AG08396 (cell line): ENCODE results near the gene PLPPR1.
"Not testable (repeated sequence)": the region's sequence is repeated elsewhere in the genome, so short reads cannot be mapped to it uniquely, and the experiment has no call there.

Source experiments
- DNase-seq: peaks from one replicate; pipeline ENCODE4 v3.0.0; 2012; ENCODE audit warnings: low spot score, mixed read lengths

The PLPPR1 gene

DNA sequence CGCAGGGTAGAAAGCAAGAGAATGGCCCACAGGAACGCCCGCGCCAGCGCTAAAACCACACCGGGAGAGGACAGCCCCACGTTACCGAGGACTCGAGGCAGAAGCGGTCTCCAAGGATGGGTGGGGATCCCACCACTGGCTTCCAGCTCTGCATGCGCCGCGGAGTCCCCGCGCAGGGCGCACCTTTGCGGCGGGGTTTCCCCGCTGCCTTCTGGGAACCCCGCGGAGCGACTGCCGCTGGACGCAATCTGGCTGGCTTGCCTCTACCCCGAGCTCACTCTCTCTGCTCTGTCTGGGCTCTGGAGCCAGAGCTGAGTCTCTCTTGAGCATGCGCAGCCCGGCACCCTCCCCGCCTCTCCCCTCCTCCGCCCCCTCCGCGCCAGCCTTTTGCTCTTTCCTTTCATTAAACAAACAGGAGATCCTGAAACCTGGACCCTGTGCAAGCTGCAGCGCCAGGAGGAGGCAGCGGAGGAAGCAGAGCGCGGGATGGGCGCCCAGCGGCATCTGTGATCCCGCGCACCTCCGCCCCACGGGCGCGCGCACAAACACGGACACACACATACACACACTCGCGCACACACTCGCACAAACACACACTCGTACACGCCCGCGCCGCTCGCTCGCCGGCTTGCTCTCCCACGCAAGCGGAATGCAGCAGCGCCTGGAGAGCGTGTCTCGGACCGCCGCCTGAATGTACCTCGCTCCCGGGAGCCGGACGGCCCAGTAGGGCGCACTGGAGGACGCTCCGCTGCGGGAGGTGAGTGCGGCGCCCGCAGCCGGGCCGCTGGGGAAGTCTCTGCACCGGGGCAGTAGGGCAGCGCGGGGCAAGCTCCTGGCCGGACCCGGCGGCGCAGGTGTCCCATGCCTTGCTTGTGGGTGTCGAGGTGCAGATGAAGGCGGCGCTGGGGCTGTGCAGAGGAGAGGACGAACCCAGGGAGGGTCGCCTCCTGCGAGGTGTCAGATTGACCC is at the start of gene PLPPR1:
Gene PLPPR1, plus strand, starts transcription at position 382 of the 969 bp plus-strand sequence.
- DNase-seq, result peak; percentile 56

DNA sequence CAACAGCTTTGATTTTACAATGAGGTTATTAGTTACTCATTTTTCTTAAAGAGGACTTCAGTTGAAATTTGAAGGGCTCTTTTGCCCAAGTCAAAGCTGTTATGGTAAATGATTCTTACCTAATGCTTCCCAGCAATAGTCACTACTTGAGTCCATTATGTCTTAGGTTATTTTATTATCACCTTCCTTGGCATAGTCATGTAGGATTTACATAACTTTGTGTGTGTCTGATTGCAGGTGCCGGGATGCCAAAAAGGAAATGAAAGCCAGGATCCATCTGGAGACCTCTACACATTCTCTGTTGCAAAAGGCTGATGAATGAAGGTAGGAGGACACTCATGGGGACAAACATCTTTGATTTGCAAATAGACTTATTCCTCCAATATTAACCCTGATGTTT is 38.8 kb upstream of the PLPPR1 start:
- DNase-seq, result no peak

DNA sequence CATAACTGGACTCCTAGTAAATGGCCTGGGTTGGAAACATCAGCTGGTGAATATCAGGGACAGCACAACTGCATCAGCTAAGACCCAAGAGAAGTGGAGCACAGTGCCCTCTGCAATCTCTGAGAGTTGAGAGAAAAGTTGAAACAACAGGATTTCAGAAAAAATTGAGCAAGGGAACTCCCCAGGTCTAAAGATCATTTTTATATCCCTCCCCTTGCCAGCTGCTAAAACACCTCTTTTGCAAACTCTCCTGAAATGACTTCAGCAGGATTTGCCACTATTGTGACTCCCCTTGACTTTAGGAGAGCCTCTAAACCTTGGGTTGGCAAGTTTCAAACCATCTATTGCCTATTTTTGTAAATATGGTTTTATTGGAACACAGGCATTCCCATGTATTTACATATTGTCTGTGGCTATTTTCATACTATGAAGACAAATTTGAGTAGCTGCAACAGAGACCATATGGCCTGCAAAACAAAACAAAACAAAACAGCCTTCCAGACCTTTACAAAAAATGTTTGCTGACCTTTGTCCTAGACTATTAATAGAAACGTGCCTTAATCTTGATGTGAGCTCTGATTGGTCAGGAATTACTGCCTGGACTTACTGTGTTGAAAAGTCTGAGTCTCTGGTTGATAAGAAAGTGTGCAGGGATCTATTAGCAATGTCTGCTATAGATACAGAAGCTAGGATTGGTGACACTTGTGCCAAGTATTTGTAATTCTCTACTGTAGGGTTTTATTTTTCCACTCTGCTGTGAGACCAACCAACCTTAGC is 37.7 kb upstream of the PLPPR1 start:
- DNase-seq, result no peak

DNA sequence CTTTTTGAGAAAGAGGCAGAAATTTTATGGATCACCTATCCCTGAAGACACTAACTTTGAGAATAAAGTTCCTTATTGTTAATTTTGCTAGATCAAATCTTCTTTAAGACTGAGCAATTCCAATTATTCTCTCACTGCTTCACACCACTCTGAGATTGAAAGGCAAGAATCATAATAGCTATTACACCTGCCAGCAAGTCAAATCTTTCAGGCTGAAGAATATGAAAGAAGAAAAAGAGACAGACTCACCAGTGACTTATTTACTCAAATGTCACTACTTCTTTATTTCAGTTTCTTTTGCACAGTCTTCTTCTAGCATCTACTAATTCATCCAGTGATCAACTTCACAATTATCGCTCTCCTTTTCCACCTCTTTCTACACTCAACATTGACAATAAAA is 35.9 kb upstream of the PLPPR1 start:
- no peak for DNase-seq

DNA sequence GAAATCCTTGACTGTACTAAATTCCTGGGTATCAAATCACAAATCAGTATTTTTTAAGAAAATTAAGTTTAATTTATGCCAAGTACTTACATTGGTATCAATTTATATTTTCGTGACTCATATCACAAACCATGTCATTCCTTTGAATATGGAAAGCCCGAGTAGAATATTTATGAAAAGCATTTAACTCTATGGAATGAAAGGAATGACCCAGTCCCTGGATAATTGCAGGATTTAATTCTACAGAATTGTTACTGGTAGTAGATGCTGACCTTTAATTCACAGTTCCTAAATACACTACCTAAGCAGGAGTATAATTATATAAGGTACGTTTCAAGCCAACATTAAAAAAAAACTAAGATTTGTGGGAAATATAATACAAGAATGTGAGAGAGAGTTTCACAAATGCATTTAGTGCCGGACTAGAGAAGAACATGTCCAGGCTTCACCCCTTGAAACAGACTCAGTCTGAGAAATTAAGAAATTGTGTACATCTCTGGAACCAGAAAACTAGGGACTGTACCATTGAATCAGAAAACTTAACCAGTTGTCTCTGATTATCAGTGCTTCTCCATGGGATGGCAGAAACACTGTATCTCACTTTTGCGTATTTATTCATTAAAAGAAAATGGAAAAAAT is 28.5 kb upstream of the PLPPR1 start:
- no peak for DNase-seq

DNA sequence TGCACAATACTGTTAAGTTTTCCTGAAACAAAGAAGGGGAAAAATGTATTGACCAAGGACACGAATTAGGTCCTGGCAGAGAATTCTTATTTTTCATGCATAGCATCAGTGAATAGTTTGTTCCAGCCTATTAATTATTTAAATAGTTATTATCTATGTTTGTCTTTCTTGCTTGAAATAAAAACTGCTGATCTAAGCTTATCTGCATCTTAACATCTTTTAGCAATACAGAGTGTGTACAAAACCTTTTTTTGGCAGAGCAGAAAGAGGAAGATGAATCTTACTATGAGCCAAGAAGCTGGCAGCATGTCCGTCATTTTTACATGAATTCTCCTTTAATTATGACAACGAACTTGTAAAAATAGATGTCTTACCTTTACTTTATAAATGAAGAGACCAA is 23.3 kb upstream of the PLPPR1 start:
- DNase-seq, result no peak

- no peak for DNase-seq
These were observed 14.0 kb upstream of the PLPPR1 start for GRCh38 chr9:101014566-101014965.

GRCh38 chr9:101018467-101018866 is 10.1 kb upstream of the PLPPR1 start:
- no peak for DNase-seq

- DNase-seq, result no peak
These were observed 5.8 kb upstream of the PLPPR1 start for GRCh38 chr9:101022704-101023103.

DNA sequence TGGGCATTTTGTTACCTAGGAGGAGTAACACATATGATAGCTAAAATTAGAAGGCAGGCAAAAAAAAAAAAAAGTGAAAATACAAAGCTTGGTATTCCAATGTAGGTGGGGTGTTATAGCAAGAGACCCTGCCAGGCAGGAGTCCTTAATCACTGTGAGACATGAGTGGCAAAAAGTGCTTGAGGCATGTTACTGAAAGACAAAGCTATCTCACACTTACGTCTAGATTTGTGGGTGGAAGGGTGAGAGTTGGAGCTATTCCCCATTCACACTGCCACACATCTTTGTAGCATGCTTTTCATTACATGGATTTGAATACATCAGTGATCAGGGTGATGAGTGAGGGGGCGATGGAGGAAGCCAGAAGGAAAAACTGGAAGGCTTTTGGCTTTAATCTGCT is 2.6 kb upstream of the PLPPR1 start:
- DNase-seq, result no peak

DNA sequence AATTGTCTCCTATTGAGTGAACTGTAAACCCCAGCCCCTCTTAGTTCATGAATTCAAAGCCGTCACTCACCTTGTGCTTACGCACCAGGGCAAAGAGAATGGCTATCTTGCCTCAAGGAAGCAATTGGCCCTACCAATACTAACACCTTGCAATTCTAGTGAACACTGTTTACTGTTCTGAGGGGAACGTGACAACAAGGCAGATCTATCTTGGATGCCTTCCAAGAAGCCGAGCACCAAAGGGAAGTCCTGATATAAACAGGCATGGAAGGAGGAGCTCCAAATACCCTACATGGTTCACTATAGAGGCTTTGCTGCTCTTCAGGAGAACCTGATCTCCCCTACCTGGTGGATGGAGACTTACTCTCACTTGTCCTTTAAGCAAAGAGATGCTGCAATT is 1.7 kb upstream of the PLPPR1 start:
- DNase-seq, result no peak

DNA sequence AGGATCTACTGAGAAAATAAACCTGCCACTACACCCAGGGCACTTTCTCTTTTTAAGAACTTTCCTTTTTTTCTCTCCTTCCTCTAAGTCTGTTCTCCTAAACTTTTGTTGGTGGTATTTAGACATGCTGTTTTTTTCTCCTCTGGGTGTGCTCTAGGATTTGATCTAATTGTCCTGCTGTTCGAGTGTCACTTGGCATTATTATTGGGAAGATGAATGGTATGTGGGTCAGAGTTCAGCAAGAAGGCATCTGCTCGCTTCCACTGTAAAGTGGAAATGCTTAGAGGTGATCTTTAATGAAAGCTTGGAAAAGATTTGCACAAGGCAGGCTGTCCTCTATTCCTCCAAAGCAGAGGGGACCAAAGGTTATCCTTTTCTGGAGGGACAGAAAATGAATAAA is 1.3 kb upstream of the PLPPR1 start:
- no peak for DNase-seq

DNA sequence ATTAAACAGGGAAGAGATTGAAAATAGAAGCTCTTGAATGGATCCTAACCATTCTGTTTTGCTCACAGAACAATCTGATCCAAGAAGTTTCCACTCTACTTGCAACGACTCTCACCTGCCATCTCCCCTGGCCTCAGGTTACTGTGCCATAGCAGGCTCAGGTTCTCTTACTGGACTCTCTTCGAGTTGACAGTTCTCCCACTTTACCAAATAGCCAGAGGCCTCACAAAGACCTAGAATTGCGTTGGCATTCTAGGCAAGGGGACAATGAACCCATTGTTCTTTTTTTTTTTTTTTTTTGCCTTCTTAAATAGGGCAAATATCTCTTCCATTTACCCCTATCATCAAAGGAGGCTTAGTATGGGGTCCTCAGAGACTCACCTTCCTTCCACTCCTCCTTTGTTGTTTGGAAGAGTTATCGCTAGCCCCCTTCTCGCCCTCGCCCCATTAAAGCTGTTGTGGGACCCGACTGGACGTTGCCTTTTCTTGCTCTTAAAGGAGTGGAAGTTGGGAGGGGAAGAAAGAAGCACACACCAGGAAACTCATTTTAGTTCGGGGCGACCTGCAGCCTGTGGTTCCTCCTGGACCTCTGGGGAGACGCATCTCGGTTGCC is 688 bp upstream of the PLPPR1 start:
- DNase-seq, result no peak

DNA sequence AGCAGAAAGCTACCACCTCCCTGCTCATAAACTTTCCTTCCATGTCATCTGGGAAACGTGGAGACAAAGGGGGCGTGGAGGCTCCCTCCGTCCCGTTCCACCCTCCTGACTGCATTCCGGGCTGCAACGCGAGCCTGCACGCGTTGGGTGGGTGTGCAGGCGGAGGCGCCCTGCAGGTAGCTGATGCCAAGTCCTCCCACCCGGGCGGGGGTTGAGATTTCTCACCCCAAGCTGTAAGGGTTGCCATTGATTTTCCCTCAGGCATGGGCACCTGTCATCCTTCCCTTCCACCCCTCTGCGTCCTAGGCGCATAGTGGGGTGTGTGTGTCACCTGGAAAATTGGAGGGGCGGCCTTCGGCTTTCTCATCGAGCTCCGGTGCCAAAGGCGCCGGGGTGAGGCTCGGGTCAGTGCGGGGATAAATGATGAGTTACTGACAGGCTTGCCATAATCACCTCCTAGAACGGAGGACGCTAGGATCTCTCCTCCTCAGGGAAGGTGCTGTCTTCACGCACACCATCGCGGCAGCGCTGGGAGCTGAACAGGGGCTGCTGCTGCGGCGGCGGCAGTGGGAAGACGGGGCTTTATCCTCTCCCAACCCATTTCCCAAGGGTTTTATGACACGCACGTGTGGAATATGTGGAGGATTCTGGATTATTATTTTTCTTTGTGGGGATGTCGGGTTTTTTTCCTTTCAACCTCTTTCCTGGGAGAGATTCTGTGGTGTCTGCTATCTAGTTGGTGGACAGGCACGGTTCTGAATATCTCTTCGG is 973 bp downstream of the PLPPR1 start:
- DNase-seq, result no peak

- DNase-seq, result no peak
These were observed 1.5 kb downstream of the PLPPR1 start for GRCh38 chr9:101030086-101030391.

DNA sequence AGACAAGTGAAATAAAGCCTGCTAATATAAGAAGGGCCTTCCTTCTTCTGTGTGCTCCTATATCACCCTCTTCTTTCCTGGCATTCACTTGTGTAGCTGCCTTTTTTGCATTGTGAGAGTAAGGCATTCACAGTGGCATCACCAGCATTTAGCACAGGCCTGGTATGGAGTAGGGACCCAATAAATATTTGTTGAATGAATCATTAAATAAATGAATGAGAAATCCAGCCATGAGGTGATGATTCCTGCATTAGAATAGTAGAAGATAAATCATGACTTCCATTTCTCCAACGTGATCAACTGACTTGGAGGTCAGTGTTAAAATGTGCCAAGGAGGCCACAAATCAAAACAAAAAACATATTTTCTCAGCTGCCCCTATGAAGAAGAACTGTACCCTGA is 3.9 kb downstream of the PLPPR1 start:
- no peak for DNase-seq

- DNase-seq, result no peak
These were observed 5.7 kb downstream of the PLPPR1 start for GRCh38 chr9:101034222-101034621.

GRCh38 chr9:101035098-101035497 is 6.6 kb downstream of the PLPPR1 start:
- no peak for DNase-seq

- DNase-seq, result no peak
These were observed 8.9 kb downstream of the PLPPR1 start for GRCh38 chr9:101037430-101037829.

DNA sequence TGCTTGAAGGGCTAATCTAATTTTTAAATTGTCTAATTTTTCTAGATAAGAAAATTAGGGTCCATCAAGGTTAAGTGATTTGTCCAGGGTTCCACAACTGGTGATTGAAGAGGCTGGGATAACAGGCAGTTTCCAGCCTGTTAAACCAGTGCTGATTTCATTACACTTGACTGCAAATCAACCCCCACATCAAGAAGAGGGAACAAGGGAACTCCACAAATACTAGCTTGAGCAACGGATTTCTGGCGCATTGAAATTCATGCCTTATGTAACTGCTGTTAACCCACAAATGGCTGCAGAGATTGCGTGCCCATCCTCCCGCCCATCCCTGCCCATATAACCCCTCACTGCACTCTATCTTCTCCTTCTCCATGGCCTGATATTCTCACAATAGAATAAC is 10.0 kb downstream of the PLPPR1 start:
- no peak for DNase-seq

DNA sequence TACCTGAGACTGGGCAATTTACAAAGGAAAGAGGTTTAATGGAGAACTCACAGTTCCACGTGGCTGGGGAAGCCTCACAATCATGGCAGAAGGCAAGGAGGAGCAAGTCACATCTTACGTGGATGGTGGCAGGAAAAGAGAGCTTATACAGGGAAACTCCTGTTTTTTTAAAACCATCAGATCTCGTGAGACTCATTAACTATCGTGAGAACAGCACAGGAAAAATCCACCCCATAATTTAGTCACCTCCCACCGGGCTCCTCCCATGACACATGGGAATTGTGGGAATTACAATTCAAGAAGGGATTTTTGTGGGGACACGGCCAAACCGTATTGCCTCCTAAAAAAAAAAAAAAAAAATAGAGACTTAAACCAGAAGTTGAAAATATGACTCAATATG is 11.1 kb downstream of the PLPPR1 start:
- DNase-seq, result not testable (repeated sequence)
